ENCODE data around the gene ADGRG4. TPM values are rescaled to one million over a fixed set of nuclear protein-coding genes. Genes with fewer than 3 reads are reported as not detected.

Gene ADGRG4
- polyA plus RNA-seq, 1 experiment, result not detected

GRCh38 chrX:136339702-136340101 is 38.9 kb downstream of the ADGRG4 start:
- TF ChIP-seq, protein P1, sequence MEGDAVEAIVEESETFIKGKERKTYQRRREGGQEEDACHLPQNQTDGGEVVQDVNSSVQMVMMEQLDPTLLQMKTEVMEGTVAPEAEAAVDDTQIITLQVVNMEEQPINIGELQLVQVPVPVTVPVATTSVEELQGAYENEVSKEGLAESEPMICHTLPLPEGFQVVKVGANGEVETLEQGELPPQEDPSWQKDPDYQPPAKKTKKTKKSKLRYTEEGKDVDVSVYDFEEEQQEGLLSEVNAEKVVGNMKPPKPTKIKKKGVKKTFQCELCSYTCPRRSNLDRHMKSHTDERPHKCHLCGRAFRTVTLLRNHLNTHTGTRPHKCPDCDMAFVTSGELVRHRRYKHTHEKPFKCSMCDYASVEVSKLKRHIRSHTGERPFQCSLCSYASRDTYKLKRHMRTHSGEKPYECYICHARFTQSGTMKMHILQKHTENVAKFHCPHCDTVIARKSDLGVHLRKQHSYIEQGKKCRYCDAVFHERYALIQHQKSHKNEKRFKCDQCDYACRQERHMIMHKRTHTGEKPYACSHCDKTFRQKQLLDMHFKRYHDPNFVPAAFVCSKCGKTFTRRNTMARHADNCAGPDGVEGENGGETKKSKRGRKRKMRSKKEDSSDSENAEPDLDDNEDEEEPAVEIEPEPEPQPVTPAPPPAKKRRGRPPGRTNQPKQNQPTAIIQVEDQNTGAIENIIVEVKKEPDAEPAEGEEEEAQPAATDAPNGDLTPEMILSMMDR (IDR thresholded peaks at IDR 0.05; ENCODE audit: low read depth, low read length), result no peak
- ChIA-PET POLR2A (no interaction called here), CTCF (no interaction called here)
- Histone ChIP-seq H3K27ac (ENCODE audit: low read depth, low read length) (no peak overlapping the region), H3K27me3 (ENCODE audit: control insufficient read depth, insufficient read depth, low read length) (no peaks in the 10 kb centered on the region), H3K9me3 (ENCODE audit: control insufficient read depth, insufficient read depth, low read length) (no peaks in the 10 kb centered on the region), H3K4me3 (ENCODE audit: low read depth, low read length) (no peak overlapping the region)
- no peak for DNase-seq (ENCODE audit: low read depth, low spot score)

- Histone ChIP-seq H3K9me3 (ENCODE audit: control insufficient read depth, insufficient read depth, low read length) (no peaks in the 10 kb centered on the region), H3K27ac (ENCODE audit: low read depth, low read length) (no peak overlapping the region), H3K27me3 (ENCODE audit: control insufficient read depth, insufficient read depth, low read length) (no peaks in the 10 kb centered on the region), H3K4me3 (ENCODE audit: low read depth, low read length) (no peak overlapping the region)
- no peak for DNase-seq (ENCODE audit: low read depth, low spot score)
- TF ChIP-seq, protein P1 (IDR thresholded peaks at IDR 0.05; ENCODE audit: low read depth, low read length), result no peak
- POLR2A ChIA-PET, result no interaction called here
- CTCF ChIA-PET, result no interaction called here
Observed at GRCh38 chrX:136344320-136344719, 43.6 kb downstream of the ADGRG4 start.

DNA sequence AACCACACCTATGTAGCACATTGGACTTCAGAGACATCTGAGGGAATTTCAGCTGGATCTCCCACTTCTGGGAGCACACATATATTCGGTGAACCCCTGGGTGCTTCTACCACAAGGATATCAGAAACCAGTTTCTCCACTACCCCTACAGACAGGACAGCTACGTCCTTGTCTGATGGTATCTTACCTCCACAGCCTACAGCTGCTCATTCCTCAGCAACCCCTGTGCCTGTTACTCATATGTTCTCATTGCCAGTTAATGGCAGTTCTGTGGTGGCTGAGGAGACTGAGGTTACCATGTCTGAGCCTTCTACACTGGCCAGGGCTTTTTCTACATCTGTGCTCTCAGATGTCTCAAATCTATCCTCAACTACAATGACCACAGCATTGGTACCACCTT is 45.7 kb downstream of the ADGRG4 start:
- ChIA-PET CTCF (no interaction called here), POLR2A (no interaction called here)
- Histone ChIP-seq H3K27ac (ENCODE audit: low read depth, low read length) (no peak overlapping the region), H3K4me3 (ENCODE audit: low read depth, low read length) (no peak overlapping the region), H3K9me3 (ENCODE audit: control insufficient read depth, insufficient read depth, low read length) (no peaks in the 10 kb centered on the region), H3K27me3 (ENCODE audit: control insufficient read depth, insufficient read depth, low read length) (no peaks in the 10 kb centered on the region)
- no peak for DNase-seq (ENCODE audit: low read depth, low spot score)
- TF ChIP-seq, protein P1 (IDR thresholded peaks at IDR 0.05; ENCODE audit: low read depth, low read length), result no peak

DNA sequence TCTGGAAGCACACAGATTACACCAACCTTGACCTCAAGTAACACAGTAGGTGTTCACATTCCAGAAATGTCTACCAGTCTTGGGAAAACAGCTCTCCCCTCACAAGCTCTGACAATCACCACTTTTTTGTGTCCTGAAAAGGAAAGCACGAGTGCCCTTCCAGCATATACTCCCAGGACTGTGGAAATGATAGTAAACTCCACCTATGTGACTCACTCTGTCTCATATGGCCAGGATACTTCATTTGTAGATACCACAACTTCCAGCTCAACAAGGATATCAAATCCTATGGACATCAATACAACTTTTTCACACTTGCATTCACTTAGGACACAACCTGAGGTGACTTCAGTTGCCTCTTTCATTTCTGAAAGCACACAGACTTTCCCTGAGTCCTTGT is 46.9 kb downstream of the ADGRG4 start:
- Histone ChIP-seq H3K27ac (ENCODE audit: low read depth, low read length) (no peak overlapping the region), H3K9me3 (ENCODE audit: control insufficient read depth, insufficient read depth, low read length) (no peaks in the 10 kb centered on the region), H3K4me3 (ENCODE audit: low read depth, low read length) (no peak overlapping the region), H3K27me3 (ENCODE audit: control insufficient read depth, insufficient read depth, low read length) (no peaks in the 10 kb centered on the region)
- TF ChIP-seq, protein P1 (IDR thresholded peaks at IDR 0.05; ENCODE audit: low read depth, low read length), result no peak
- DNase-seq (ENCODE audit: low read depth, low spot score), result no peak
- ChIA-PET CTCF (no interaction called here), POLR2A (no interaction called here)

DNA sequence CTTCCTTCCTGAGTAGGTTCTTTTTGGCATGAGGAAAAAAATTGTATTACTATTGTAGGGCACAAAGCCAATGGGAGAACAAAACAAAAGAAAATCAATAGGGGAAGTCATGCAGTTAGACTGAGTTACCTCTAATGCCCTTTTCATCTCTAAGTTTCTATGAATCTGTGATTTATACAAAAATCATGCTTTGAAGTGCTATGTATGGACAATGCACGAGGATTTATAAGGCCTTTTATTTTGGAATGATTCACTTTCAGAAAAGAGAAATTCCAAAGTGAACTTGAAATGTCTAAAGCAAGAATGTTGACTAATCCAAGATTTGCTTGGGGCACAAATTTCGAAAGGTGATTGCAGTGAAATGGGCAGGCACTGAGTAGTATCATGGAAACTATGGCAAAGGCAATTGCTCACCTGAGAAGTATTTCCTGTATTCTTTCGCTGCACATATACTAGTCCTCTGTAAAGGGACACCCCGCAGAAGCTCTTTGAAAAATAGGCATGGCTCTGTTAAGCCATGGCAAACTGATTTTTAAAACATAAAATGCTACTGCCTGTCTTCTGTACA is 52.8 kb downstream of the ADGRG4 start:
- no peaks in the 10 kb centered on the region for H3K9me3 ChIP-seq (ENCODE audit: control insufficient read depth, insufficient read depth, low read length)
- TF ChIP-seq, protein P1 (IDR thresholded peaks at IDR 0.05; ENCODE audit: low read depth, low read length), result no peak
- no peak overlapping the region for H3K4me3 ChIP-seq (ENCODE audit: low read depth, low read length)
- POLR2A ChIA-PET, result no interaction called here
- CTCF ChIA-PET, result no interaction called here
- H3K27me3 ChIP-seq (ENCODE audit: control insufficient read depth, insufficient read depth, low read length), result no peaks in the 10 kb centered on the region
- no peak for DNase-seq (ENCODE audit: low read depth, low spot score)
- H3K27ac ChIP-seq (ENCODE audit: low read depth, low read length), result no peak overlapping the region

Data from AG04450 (cell line).